Keratinocyte (primary cell): ENCODE results near the gene SHE. TPM values are rescaled to one million over a fixed set of nuclear protein-coding genes. Genes with fewer than 3 reads are reported as not detected.

ENCODE experiments used
- DNase-seq: peaks from one replicate; pipeline ENCODE4 v3.0.0-alpha.2; 2011; ENCODE audit warnings: low read depth, missing footprints, low spot score
- FAIRE-seq: peaks from 2 replicates; lab custom pipeline; 2011; peaks lifted over from hg19 to GRCh38; lab: Jason Lieb, UNC
- H2AFZ ChIP-seq: 2 replicates; pipeline ENCODE4 v1.6.0; 2012; ENCODE audit warnings: low read length, control low read depth, inconsistent platforms; ENCODE audit not compliant: control insufficient read depth
- H3K27ac ChIP-seq: 2 replicates; pipeline ENCODE4 v1.5.1; 2011; ENCODE audit warnings: low read length; ENCODE audit not compliant: control insufficient read depth, insufficient read depth
- H3K27me3 ChIP-seq: 3 replicates; pipeline ENCODE4 v1.6.0; 2011; ENCODE audit warnings: low read length; ENCODE audit not compliant: control insufficient read depth, insufficient read depth; ENCODE audit errors: extremely low read depth
- H3K36me3 ChIP-seq, 2 experiments: 2 replicates in 1 of 2; 3 replicates in 1 of 2; pipeline ENCODE4 v1.5.1; 2011; ENCODE audit warnings: low read length in 2 of 2, mild to moderate bottlenecking in 1 of 2; ENCODE audit not compliant: control insufficient read depth in 2 of 2, insufficient read depth in 2 of 2; ENCODE audit errors: extremely low read depth in 1 of 2
- H3K4me1 ChIP-seq: 3 replicates; pipeline ENCODE4 v1.5.1; 2011; ENCODE audit warnings: low read length; ENCODE audit not compliant: control insufficient read depth, insufficient read depth; ENCODE audit errors: extremely low read depth
- H3K4me2 ChIP-seq: 3 replicates; pipeline ENCODE4 v1.6.0; 2011; ENCODE audit warnings: low read depth, low read length; ENCODE audit not compliant: control insufficient read depth, insufficient read depth; ENCODE audit errors: extremely low read depth
- H3K4me3 ChIP-seq, 3 experiments: fragments of 200-600 bp in 1 of 3; sonication (generic) in 1 of 3; 2 replicates in 2 of 3; 3 replicates in 1 of 3; pipeline ENCODE4 v1.5.1; 2011 to 2016; ENCODE audit warnings: low read length in 3 of 3, mild to moderate bottlenecking in 3 of 3, control low read depth in 2 of 3, inconsistent platforms in 1 of 3, low read depth in 1 of 3, mixed read lengths in 1 of 3, mixed run types in 1 of 3, moderate library complexity in 1 of 3; ENCODE audit not compliant: control insufficient read depth in 2 of 3, insufficient read depth in 2 of 3; ENCODE audit errors: extremely low read depth in 1 of 3
- H3K79me2 ChIP-seq: 2 replicates; pipeline ENCODE4 v1.6.0; 2012; ENCODE audit warnings: low read length; ENCODE audit not compliant: control insufficient read depth, insufficient read depth
- H3K9ac ChIP-seq: 3 replicates; pipeline ENCODE4 v1.6.0; 2011; ENCODE audit warnings: low read length; ENCODE audit not compliant: control insufficient read depth, insufficient read depth; ENCODE audit errors: extremely low read depth
- H3K9me1 ChIP-seq: 3 replicates; pipeline ENCODE4 v1.6.0; 2011; ENCODE audit warnings: low read length; ENCODE audit not compliant: control insufficient read depth, insufficient read depth; ENCODE audit errors: extremely low read depth
- H3K9me3 ChIP-seq: 2 replicates; pipeline ENCODE4 v1.5.1; 2012; ENCODE audit warnings: low read depth, low read length; ENCODE audit not compliant: control insufficient read depth
- H4K20me1 ChIP-seq: 3 replicates; pipeline ENCODE4 v1.6.0; 2011; ENCODE audit warnings: low read length; ENCODE audit not compliant: control insufficient read depth, insufficient read depth; ENCODE audit errors: extremely low read depth
- EZH2 ChIP-seq: IDR thresholded peaks from one replicate; pipeline ENCODE4 v1.6.1; 2012; ENCODE audit warnings: inconsistent platforms, mild to moderate bottlenecking, low read length, moderate library complexity
- dilution Hi-C: fragments of 300-500 bp; cut with MboI; formaldehyde crosslinking; loops from one replicate; pipeline ENCODE4 v1.7.0; 2020; ENCODE audit warnings: low sequenced_read_pairs; ENCODE audit not compliant: extremely low pct_ligation_motif_present
- polyA plus RNA-seq, 5 experiments: library from polyadenylated mRNA; depleted of rRNA in 3 of 5; stranded (reverse) in 3 of 5; stranded (forward) in 1 of 5; unstranded in 1 of 5; fragments of >200 nt; gene quantifications; 1 replicate in 1 of 5; 2 replicates in 3 of 5; 3 replicates in 1 of 5; pipeline versions ENCODE4 v1.2.1 to v1.2.3, GENCODE V29; 2011 to 2012; ENCODE audit warnings: missing spikeins in 2 of 5, low read depth in 1 of 5, low replicate concordance in 1 of 5
- TF ChIP-seq, protein P1 (sequence below), 3 experiments: IDR thresholded peaks in 1 of 3; conservative IDR thresholded peaks in 1 of 3; optimal IDR thresholded peaks in 1 of 3; 2 replicates in 2 of 3; 3 replicates in 1 of 3; pipeline versions ENCODE3 to v1.5.1; 2011; ENCODE audit warnings: low read length in 3 of 3, mild to moderate bottlenecking in 3 of 3, moderate library complexity in 2 of 3, control low read depth in 1 of 3, inconsistent platforms in 1 of 3; ENCODE audit not compliant: insufficient read depth in 2 of 3; ENCODE audit errors: extremely low read depth in 1 of 3

SHE gene
- polyA plus RNA-seq, 1 donor (not counting 4 experiments of a cell fraction or from before 2014, with no cell fraction given), result 0.01 TPM

DNA sequence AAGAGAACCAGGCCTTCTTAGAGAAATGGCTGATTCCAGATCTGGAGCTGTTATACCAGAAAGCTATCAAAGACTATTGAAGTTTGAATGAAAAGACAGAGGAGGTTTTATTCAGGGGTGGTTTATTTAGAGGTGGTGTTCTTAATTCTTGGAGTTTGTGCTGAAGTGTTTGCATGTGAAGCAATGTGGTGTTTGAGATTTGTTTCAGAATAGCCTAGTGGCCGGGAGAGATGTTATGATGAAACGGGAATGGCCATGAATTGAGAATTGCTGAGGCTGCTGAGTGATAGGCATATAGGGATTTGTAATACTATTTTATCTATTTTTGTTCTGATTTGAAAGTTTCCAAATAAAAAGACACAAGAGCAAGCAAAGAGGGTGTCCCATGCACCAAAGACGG, 10.5 kb upstream of the SHE start:
- Histone ChIP-seq H3K27me3 (peaks cover 19% of the 10 kb centered on the region), H3K27ac (no peak overlapping the region), H3K9me3 (no peaks in the 10 kb centered on the region), H3K4me2 (no peak overlapping the region), H4K20me1 (no peaks in the 10 kb centered on the region), H2AFZ (no peak overlapping the region), H3K9me1 (no peaks in the 10 kb centered on the region), H3K4me1 (no peaks in the 10 kb centered on the region), H3K79me2 (no peaks in the 10 kb centered on the region), H3K36me3 (no peaks in the 10 kb centered on the region), H3K4me3 (no peak overlapping the region), H3K9ac (no peak overlapping the region)
- no peak for TF ChIP-seq EZH2
- TF ChIP-seq, protein P1, sequence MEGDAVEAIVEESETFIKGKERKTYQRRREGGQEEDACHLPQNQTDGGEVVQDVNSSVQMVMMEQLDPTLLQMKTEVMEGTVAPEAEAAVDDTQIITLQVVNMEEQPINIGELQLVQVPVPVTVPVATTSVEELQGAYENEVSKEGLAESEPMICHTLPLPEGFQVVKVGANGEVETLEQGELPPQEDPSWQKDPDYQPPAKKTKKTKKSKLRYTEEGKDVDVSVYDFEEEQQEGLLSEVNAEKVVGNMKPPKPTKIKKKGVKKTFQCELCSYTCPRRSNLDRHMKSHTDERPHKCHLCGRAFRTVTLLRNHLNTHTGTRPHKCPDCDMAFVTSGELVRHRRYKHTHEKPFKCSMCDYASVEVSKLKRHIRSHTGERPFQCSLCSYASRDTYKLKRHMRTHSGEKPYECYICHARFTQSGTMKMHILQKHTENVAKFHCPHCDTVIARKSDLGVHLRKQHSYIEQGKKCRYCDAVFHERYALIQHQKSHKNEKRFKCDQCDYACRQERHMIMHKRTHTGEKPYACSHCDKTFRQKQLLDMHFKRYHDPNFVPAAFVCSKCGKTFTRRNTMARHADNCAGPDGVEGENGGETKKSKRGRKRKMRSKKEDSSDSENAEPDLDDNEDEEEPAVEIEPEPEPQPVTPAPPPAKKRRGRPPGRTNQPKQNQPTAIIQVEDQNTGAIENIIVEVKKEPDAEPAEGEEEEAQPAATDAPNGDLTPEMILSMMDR (optimal IDR thresholded peaks at IDR 0.05 in 1 of 3, IDR thresholded peaks at IDR 0.05 in 1 of 3, conservative IDR thresholded peaks at IDR 0.05 in 1 of 3; ENCODE audit: extremely low read depth in 1 of 3, insufficient read depth in 2 of 3, low read length in 3 of 3), result no peak
- no peak for FAIRE-seq
- DNase-seq, result no peak
- dilution Hi-C loops, result no loop called here

DNA sequence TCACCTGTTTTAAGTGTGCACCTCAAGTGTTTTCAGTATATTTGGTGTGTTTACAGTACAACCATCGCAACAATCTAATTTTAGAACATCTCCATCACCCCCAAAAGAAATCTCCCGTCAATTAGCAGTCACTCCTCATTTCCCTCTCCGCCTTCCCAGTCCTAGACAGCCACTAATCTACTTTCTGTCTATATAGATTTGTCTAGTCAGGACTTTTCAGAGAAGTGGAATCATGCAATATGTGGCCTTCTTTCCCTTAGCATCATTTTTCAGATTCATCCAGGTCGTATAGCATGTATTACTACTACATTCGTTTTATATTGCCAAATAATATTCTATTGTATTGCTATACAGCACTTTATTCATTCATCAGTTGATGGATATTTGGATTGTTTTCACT, 1.7 kb upstream of the SHE start:
- Histone ChIP-seq H3K27ac (no peak overlapping the region), H3K79me2 (no peaks in the 10 kb centered on the region), H3K27me3 (peaks cover 51% of the 10 kb centered on the region), H3K9me3 (peaks cover 7% of the 10 kb centered on the region), H3K4me1 (no peaks in the 10 kb centered on the region), H3K9me1 (no peaks in the 10 kb centered on the region), H3K4me2 (no peak overlapping the region), H3K36me3 (no peaks in the 10 kb centered on the region), H4K20me1 (no peaks in the 10 kb centered on the region), H3K4me3 (no peak overlapping the region), H2AFZ (no peak overlapping the region), H3K9ac (no peak overlapping the region)
- dilution Hi-C loops, result no loop called here
- FAIRE-seq (no peak), DNase-seq (no peak)
- TF ChIP-seq EZH2, result no peak
- TF ChIP-seq, protein P1 (optimal IDR thresholded peaks at IDR 0.05 in 1 of 3, IDR thresholded peaks at IDR 0.05 in 1 of 3, conservative IDR thresholded peaks at IDR 0.05 in 1 of 3; ENCODE audit: extremely low read depth in 1 of 3, insufficient read depth in 2 of 3, low read length in 3 of 3), result no peak
